WTC11 (cell line): ENCODE results near the gene ZCCHC2. TPM values are rescaled to one million over a fixed set of nuclear protein-coding genes. Genes with fewer than 3 reads are reported as not detected.

ENCODE experiments used
- ATAC-seq: fragments of 200-7000 bp; cut with Tn5 transposase; 2 replicates; pipeline ENCODE4 v1.10.0; 2021; ENCODE audit warnings: mild to moderate bottlenecking, moderate library complexity
- CTCF ChIA-PET: fragments of 300-600 bp; sonication (Branson Sonifier 250); formaldehyde crosslinking; loops from one replicate; lab custom pipeline; 2021; ENCODE audit warnings: antibody characterized with exemption; lab: Charles Lee
- POLR2A ChIA-PET: fragments of 350-600 bp; sonication (Branson Sonifier 250); formaldehyde crosslinking; loops from one replicate; lab custom pipeline; 2021; ENCODE audit warnings: antibody characterized with exemption; lab: Charles Lee
- DNase-seq: peaks from one replicate; pipeline ENCODE4 v3.0.0; 2021; ENCODE audit warnings: low spot score
- H3K27ac Mint-ChIP-seq: 2 replicates; pipeline ENCODE4 v1.8.0; 2021; ENCODE audit warnings: mixed read lengths
- H3K27me3 Mint-ChIP-seq: 2 replicates; pipeline ENCODE4 v1.8.0; 2021; ENCODE audit warnings: low read depth, mild to moderate bottlenecking, moderate library complexity, mixed read lengths
- H3K36me3 Mint-ChIP-seq: 2 replicates; pipeline ENCODE4 v1.8.0; 2021; ENCODE audit warnings: mixed read lengths
- H3K4me1 Mint-ChIP-seq: 2 replicates; pipeline ENCODE4 v1.8.0; 2022; ENCODE audit warnings: mixed read lengths
- H3K4me3 Mint-ChIP-seq: 2 replicates; pipeline ENCODE4 v1.8.0; 2021; ENCODE audit warnings: mild to moderate bottlenecking, moderate library complexity, mixed read lengths
- H3K9me3 Mint-ChIP-seq: 2 replicates; pipeline ENCODE4 v1.8.0; 2021; ENCODE audit warnings: mixed read lengths
- AR ChIP-seq: fragments of 250-450 bp; sonication (Bioruptor Pico); IDR thresholded peaks from 2 replicates; pipeline ENCODE4 v1.9.0; 2021; ENCODE audit warnings: mild to moderate bottlenecking
- ARID4B ChIP-seq: sonication (generic); formaldehyde crosslinking; IDR thresholded peaks from 2 replicates; pipeline ENCODE4 v1.8.0; 2023; ENCODE audit warnings: missing genetic modification reagents, mild to moderate bottlenecking, borderline replicate concordance
- E2F1 ChIP-seq: sonication (generic); formaldehyde crosslinking; IDR thresholded peaks from 2 replicates; pipeline ENCODE4 v1.8.0; 2022; ENCODE audit warnings: mild to moderate bottlenecking, missing genetic modification reagents
- ESRRA ChIP-seq: sonication (generic); formaldehyde crosslinking; IDR thresholded peaks from 2 replicates; pipeline ENCODE4 v1.8.1; 2022; ENCODE audit warnings: mild to moderate bottlenecking, missing genetic modification reagents, borderline replicate concordance
- ETV6 ChIP-seq: sonication (generic); formaldehyde crosslinking; IDR thresholded peaks from 2 replicates; pipeline ENCODE4 v1.8.1; 2022; ENCODE audit warnings: mild to moderate bottlenecking, missing genetic modification reagents
- FOXJ3 ChIP-seq: sonication (generic); formaldehyde crosslinking; IDR thresholded peaks from 2 replicates; pipeline ENCODE4 v1.9.0; 2021; ENCODE audit warnings: missing genetic modification reagents, mild to moderate bottlenecking, borderline replicate concordance
- FOXK1 ChIP-seq: sonication (generic); formaldehyde crosslinking; IDR thresholded peaks from 2 replicates; pipeline ENCODE4 v1.8.0; 2022; ENCODE audit warnings: mild to moderate bottlenecking, moderate library complexity, missing genetic modification reagents
- IRF2 ChIP-seq: sonication (generic); formaldehyde crosslinking; IDR thresholded peaks from 2 replicates; pipeline ENCODE4 v1.8.0; 2022; ENCODE audit warnings: low read depth, missing genetic modification reagents, borderline replicate concordance
- PREB ChIP-seq: sonication (generic); formaldehyde crosslinking; IDR thresholded peaks from 2 replicates; pipeline ENCODE4 v1.8.1; 2022; ENCODE audit warnings: mild to moderate bottlenecking, missing genetic modification reagents, moderate library complexity, borderline replicate concordance
- SMAD4 ChIP-seq: sonication (generic); formaldehyde crosslinking; IDR thresholded peaks from 2 replicates; pipeline ENCODE4 v1.8.0; 2022; ENCODE audit warnings: mild to moderate bottlenecking, missing genetic modification reagents
- ZBTB43 ChIP-seq: sonication (generic); formaldehyde crosslinking; IDR thresholded peaks from 2 replicates; pipeline ENCODE4 v1.8.1; 2023; ENCODE audit warnings: mild to moderate bottlenecking, missing genetic modification reagents
- ZNF232 ChIP-seq: sonication (generic); formaldehyde crosslinking; IDR thresholded peaks from 2 replicates; pipeline ENCODE4 v1.8.0; 2022; ENCODE audit warnings: mild to moderate bottlenecking, missing genetic modification reagents
- ZNF317 ChIP-seq: sonication (generic); formaldehyde crosslinking; IDR thresholded peaks from 2 replicates; pipeline ENCODE4 v1.8.1; 2023; ENCODE audit warnings: low read depth, mild to moderate bottlenecking, moderate library complexity, missing genetic modification reagents, borderline replicate concordance
- ZNF532 ChIP-seq: fragments of 250-450 bp; sonication (Bioruptor Pico); IDR thresholded peaks from 2 replicates; pipeline ENCODE4 v1.9.0; 2021; ENCODE audit warnings: mild to moderate bottlenecking, borderline replicate concordance
- total RNA-seq: library from RNA; stranded (reverse); gene quantifications from 3 replicates; pipeline ENCODE4 v1.2.3, GENCODE V29; 2021
- TF ChIP-seq, protein P1 (sequence below): sonication (generic); formaldehyde crosslinking; conservative IDR thresholded peaks from 2 replicates; pipeline ENCODE4 v1.8.1; 2022; ENCODE audit warnings: mild to moderate bottlenecking, missing genetic modification reagents

The ZCCHC2 gene
- total RNA-seq, 1 experiment from 2014 or later, result 18.8 TPM

- no peak for ATAC-seq
- no peak for DNase-seq
- H3K4me1 Mint-ChIP-seq, result 0 out of 2 replicates have a peak, but pooled peaks cover 2% of the 10 kb centered on the region
- ChIA-PET CTCF (no interaction called here), POLR2A (no interaction called here)
- no peak overlapping the region for H3K27ac Mint-ChIP-seq
- peaks cover 3% of the 10 kb centered on the region; the same call in 1 of the 2 replicates for H3K36me3 Mint-ChIP-seq
- H3K4me3 Mint-ChIP-seq, result no peak overlapping the region
- H3K9me3 Mint-ChIP-seq, result peaks cover 3% of the 10 kb centered on the region
- TF ChIP-seq AR (no peak), IRF2 (no peak), FOXK1 (CRISPR knock-in tag) (no peak), ZNF532 (CRISPR knock-in tag) (no peak), ZNF232 (no peak), ZNF317 (CRISPR knock-in tag) (no peak), FOXJ3 (CRISPR knock-in tag) (no peak), SMAD4 (CRISPR knock-in tag) (no peak), E2F1 (CRISPR knock-in tag) (no peak), ZBTB43 (CRISPR knock-in tag) (no peak), PREB (no peak), ESRRA (no peak), ARID4B (CRISPR knock-in tag) (no peak), ETV6 (CRISPR knock-in tag) (no peak)
- TF ChIP-seq, protein P1, sequence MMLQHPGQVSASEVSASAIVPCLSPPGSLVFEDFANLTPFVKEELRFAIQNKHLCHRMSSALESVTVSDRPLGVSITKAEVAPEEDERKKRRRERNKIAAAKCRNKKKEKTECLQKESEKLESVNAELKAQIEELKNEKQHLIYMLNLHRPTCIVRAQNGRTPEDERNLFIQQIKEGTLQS (CRISPR knock-in tag), result no peak
- no peaks in the 10 kb centered on the region for H3K27me3 Mint-ChIP-seq
Measured at GRCh38 chr18:62506495-62507143, 16.2 kb upstream of the ZCCHC2 start.
